ENCODE results near the gene DYNLT2. TPM values are rescaled to one million over a fixed set of nuclear protein-coding genes. Genes with fewer than 3 reads are reported as not detected.

DYNLT2 gene
- total RNA-seq, 1 experiment from 2014 or later: 1.7 TPM

DNA sequence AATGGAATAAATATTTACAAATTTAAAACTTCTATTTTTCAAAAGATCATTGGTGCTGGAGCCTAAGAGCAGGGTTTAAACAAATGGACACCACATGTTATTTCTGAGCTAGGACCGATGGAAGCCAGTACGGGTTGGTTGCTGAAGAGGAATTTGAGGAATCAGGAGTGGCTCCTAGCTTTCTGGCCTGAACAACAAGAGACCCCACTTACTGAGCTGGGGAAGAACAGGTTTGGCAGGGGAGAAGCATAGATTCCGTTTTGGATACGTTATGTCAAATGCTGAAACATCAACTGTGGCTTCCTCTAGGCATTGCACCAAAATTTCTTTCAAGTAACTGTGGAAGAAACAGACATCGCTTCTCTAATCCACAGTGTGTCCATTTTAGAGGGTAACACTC, 56.2 kb downstream of the DYNLT2 start (continued):
- TF ChIP-seq ATF1 (CRISPR knock-in tag; IDR thresholded peaks at IDR 0.05): no peak
- TF ChIP-seq, protein P1, sequence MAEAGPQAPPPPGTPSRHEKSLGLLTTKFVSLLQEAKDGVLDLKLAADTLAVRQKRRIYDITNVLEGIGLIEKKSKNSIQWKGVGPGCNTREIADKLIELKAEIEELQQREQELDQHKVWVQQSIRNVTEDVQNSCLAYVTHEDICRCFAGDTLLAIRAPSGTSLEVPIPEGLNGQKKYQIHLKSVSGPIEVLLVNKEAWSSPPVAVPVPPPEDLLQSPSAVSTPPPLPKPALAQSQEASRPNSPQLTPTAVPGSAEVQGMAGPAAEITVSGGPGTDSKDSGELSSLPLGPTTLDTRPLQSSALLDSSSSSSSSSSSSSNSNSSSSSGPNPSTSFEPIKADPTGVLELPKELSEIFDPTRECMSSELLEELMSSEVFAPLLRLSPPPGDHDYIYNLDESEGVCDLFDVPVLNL (CRISPR knock-in tag; IDR thresholded peaks at IDR 0.05; ENCODE audit: borderline replicate concordance, low read depth): no peak

- Mint-ChIP-seq H3K4me1 (peaks cover 11% of the 10 kb centered on the region), H3K9me3 (peaks cover 23% of the 10 kb centered on the region), H3K27ac (no peak overlapping the region; the same call in 1 of the 2 replicates), H3K36me3 (peaks cover 67% of the 10 kb centered on the region), H3K27me3 (ENCODE audit: low read depth) (no peaks in the 10 kb centered on the region), H3K4me3 (no peak overlapping the region)
- CTCF ChIA-PET: no interaction called here
- POLR2A ChIA-PET: interaction anchor here (0.6 kb wide), 1 partner anchor 616 kb away, joined by 3 read pairs; no protein-coding TSS in a partner anchor
- TF ChIP-seq ERG (CRISPR knock-in tag; IDR thresholded peaks at IDR 0.05) (no peak), CREM (CRISPR knock-in tag; IDR thresholded peaks at IDR 0.05) (no peak), ZSCAN18 (CRISPR knock-in tag; IDR thresholded peaks at IDR 0.05) (no peak), ZNF232 (CRISPR knock-in tag; IDR thresholded peaks at IDR 0.05) (no peak), ZNF423 (CRISPR knock-in tag; IDR thresholded peaks at IDR 0.05) (no peak), HMGXB4 (CRISPR knock-in tag; IDR thresholded peaks at IDR 0.05) (no peak), ARID4B (CRISPR knock-in tag; IDR thresholded peaks at IDR 0.05; ENCODE audit: borderline replicate concordance) (no peak), ZNF396 (CRISPR knock-in tag; IDR thresholded peaks at IDR 0.05; ENCODE audit: borderline replicate concordance) (no peak)
- TF ChIP-seq, protein P2, sequence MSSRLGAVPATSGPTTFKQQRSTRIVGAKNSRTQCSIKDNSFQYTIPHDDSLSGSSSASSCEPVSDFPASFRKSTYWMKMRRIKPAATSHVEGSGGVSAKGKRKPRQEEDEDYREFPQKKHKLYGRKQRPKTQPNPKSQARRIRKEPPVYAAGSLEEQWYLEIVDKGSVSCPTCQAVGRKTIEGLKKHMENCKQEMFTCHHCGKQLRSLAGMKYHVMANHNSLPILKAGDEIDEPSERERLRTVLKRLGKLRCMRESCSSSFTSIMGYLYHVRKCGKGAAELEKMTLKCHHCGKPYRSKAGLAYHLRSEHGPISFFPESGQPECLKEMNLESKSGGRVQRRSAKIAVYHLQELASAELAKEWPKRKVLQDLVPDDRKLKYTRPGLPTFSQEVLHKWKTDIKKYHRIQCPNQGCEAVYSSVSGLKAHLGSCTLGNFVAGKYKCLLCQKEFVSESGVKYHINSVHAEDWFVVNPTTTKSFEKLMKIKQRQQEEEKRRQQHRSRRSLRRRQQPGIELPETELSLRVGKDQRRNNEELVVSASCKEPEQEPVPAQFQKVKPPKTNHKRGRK (CRISPR knock-in tag; IDR thresholded peaks at IDR 0.05; ENCODE audit: borderline replicate concordance): no peak
- no peak for ATAC-seq
- DNase-seq (ENCODE audit: low spot score): no peak
These were observed 58.9 kb downstream of the DYNLT2 start for GRCh38 chr6:169692516-169692915.

DNA sequence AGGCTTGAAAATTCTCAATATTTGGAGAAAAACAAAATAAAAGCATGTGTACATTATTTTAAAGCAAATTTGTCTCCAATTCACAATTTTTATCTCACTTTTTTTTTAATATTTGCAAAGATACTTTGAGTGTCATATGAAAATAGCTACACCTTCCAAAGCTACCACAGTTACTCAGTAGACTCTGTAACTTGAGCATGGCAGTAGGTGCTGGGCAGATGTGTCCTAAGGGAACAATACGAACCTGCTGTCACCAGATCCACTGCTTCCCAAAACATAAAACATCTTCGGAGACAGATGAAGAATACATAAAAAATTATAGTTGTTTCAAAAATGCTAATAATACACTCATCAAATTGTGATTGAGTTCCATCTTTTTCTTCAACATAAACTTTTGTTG, 60.1 kb downstream of the DYNLT2 start:
- H3K4me1 Mint-ChIP-seq: peaks cover 11% of the 10 kb centered on the region
- no peak for DNase-seq (ENCODE audit: low spot score)
- POLR2A ChIA-PET: no interaction called here
- CTCF ChIA-PET: no interaction called here
- H3K27me3 Mint-ChIP-seq (ENCODE audit: low read depth): no peaks in the 10 kb centered on the region
- H3K36me3 Mint-ChIP-seq: peaks cover 72% of the 10 kb centered on the region
- H3K9me3 Mint-ChIP-seq: peaks cover 33% of the 10 kb centered on the region
- H3K27ac Mint-ChIP-seq: no peak overlapping the region
- ATAC-seq: no peak
- H3K4me3 Mint-ChIP-seq: no peak overlapping the region
- TF ChIP-seq FOXK1 (CRISPR knock-in tag; IDR thresholded peaks at IDR 0.05) (no peak), SP1 (CRISPR knock-in tag; conservative IDR thresholded peaks at IDR 0.05) (no peak), ZNF423 (CRISPR knock-in tag; IDR thresholded peaks at IDR 0.05) (no peak), JAZF1 (CRISPR knock-in tag; IDR thresholded peaks at IDR 0.05) (no peak)
- TF ChIP-seq, protein P3, sequence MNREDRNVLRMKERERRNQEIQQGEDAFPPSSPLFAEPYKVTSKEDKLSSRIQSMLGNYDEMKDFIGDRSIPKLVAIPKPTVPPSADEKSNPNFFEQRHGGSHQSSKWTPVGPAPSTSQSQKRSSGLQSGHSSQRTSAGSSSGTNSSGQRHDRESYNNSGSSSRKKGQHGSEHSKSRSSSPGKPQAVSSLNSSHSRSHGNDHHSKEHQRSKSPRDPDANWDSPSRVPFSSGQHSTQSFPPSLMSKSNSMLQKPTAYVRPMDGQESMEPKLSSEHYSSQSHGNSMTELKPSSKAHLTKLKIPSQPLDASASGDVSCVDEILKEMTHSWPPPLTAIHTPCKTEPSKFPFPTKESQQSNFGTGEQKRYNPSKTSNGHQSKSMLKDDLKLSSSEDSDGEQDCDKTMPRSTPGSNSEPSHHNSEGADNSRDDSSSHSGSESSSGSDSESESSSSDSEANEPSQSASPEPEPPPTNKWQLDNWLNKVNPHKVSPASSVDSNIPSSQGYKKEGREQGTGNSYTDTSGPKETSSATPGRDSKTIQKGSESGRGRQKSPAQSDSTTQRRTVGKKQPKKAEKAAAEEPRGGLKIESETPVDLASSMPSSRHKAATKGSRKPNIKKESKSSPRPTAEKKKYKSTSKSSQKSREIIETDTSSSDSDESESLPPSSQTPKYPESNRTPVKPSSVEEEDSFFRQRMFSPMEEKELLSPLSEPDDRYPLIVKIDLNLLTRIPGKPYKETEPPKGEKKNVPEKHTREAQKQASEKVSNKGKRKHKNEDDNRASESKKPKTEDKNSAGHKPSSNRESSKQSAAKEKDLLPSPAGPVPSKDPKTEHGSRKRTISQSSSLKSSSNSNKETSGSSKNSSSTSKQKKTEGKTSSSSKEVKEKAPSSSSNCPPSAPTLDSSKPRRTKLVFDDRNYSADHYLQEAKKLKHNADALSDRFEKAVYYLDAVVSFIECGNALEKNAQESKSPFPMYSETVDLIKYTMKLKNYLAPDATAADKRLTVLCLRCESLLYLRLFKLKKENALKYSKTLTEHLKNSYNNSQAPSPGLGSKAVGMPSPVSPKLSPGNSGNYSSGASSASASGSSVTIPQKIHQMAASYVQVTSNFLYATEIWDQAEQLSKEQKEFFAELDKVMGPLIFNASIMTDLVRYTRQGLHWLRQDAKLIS (CRISPR knock-in tag; IDR thresholded peaks at IDR 0.05; ENCODE audit: borderline replicate concordance): no peak
